IgD-negative memory B cell (primary cell): ENCODE data around the gene DCST2. TPM values are rescaled to one million over a fixed set of nuclear protein-coding genes. Genes with fewer than 3 reads are reported as not detected.

Experiments
- H3K27ac Mint-ChIP-seq, 3 donors: one replicate each; pipeline ENCODE4 v1.8.0; 2020 to 2022; ENCODE audit warnings: mild to moderate bottlenecking in 3 of 3, mixed read lengths in 3 of 3, moderate library complexity in 1 of 3
- H3K27me3 Mint-ChIP-seq: one replicate; pipeline ENCODE4 v1.8.0; 2021; ENCODE audit warnings: mixed read lengths
- H3K36me3 Mint-ChIP-seq: one replicate; pipeline ENCODE4 v1.8.0; 2020; ENCODE audit warnings: mild to moderate bottlenecking, mixed read lengths
- H3K4me1 Mint-ChIP-seq, 3 donors: one replicate each; pipeline ENCODE4 v1.8.0; 2020 to 2022; ENCODE audit warnings: mixed read lengths in 3 of 3, mild to moderate bottlenecking in 1 of 3
- H3K4me3 Mint-ChIP-seq, 4 donors: one replicate each; pipeline ENCODE4 v1.8.0; 2020 to 2022; ENCODE audit warnings: mild to moderate bottlenecking in 4 of 4, mixed read lengths in 4 of 4, moderate library complexity in 3 of 4
- H3K9me3 Mint-ChIP-seq, 3 donors: one replicate each; pipeline ENCODE4 v1.8.0; 2020 to 2021; ENCODE audit warnings: mixed read lengths in 3 of 3, mild to moderate bottlenecking in 1 of 3
- polyA plus RNA-seq: library from polyadenylated mRNA; unstranded; fragments of 300-500 nt; fragmentation: Illumina TruSeq; gene quantifications from one replicate; pipeline ENCODE4 v1.2.3, GENCODE V29; 2021

Gene DCST2
- polyA plus RNA-seq, 1 donor from 2014 or later: not detected

GRCh38 chr1:155073377-155074242, 40.0 kb upstream of the DCST2 start:
- no peaks in the 10 kb centered on the region for H3K9me3 Mint-ChIP-seq
- H3K4me3 Mint-ChIP-seq: peak overlapping the region in 2 of 4 donors; percentile 49
- H3K27ac Mint-ChIP-seq: peak overlapping the region in 1 of 3 donors; percentile 83
- peaks cover 15 to 29% (median 19%) of the 10 kb centered on the region in 3 donors for H3K4me1 Mint-ChIP-seq
- no peaks in the 10 kb centered on the region for H3K27me3 Mint-ChIP-seq
- H3K36me3 Mint-ChIP-seq: peaks cover 3% of the 10 kb centered on the region

- Mint-ChIP-seq H3K27ac (peak overlapping the region in 1 of 3 donors; percentile 92), H3K9me3 (no peaks in the 10 kb centered on the region), H3K4me1 (peaks cover 15 to 29% (median 19%) of the 10 kb centered on the region in 3 donors), H3K36me3 (peaks cover 3% of the 10 kb centered on the region), H3K4me3 (peak overlapping the region in 3 of 4 donors; percentile 49 to 90 (median 86)), H3K27me3 (no peaks in the 10 kb centered on the region)
These were observed 39.1 kb upstream of the DCST2 start for GRCh38 chr1:155072531-155073289.

GRCh38 chr1:155071701-155072100, 38.1 kb upstream of the DCST2 start:
- Mint-ChIP-seq H3K27me3 (no peaks in the 10 kb centered on the region), H3K4me3 (peak overlapping the region; percentile 49 to 90 (median 80)), H3K4me1 (peaks cover 23 to 29% (median 23%) of the 10 kb centered on the region in 3 donors), H3K27ac (peak overlapping the region in 2 of 3 donors; percentile 85 to 92), H3K36me3 (peaks cover 3% of the 10 kb centered on the region), H3K9me3 (no peaks in the 10 kb centered on the region)

GRCh38 chr1:155070721-155071569, 37.4 kb upstream of the DCST2 start:
- peaks cover 3% of the 10 kb centered on the region for H3K36me3 Mint-ChIP-seq
- H3K4me3 Mint-ChIP-seq: peak overlapping the region; percentile 49 to 90 (median 86)
- peaks cover 24 to 26% (median 25%) of the 10 kb centered on the region in 3 donors for H3K4me1 Mint-ChIP-seq
- no peaks in the 10 kb centered on the region for H3K27me3 Mint-ChIP-seq
- H3K27ac Mint-ChIP-seq: peak overlapping the region in 2 of 3 donors; percentile 85 to 92
- H3K9me3 Mint-ChIP-seq: no peaks in the 10 kb centered on the region

GRCh38 chr1:155070158-155070621, 36.6 kb upstream of the DCST2 start:
- no peak overlapping the region for H3K27ac Mint-ChIP-seq
- no peaks in the 10 kb centered on the region for H3K27me3 Mint-ChIP-seq
- no peaks in the 10 kb centered on the region for H3K9me3 Mint-ChIP-seq
- peaks cover 3% of the 10 kb centered on the region for H3K36me3 Mint-ChIP-seq
- peaks cover 24 to 26% (median 25%) of the 10 kb centered on the region in 3 donors for H3K4me1 Mint-ChIP-seq
- H3K4me3 Mint-ChIP-seq: peak overlapping the region in 2 of 4 donors; percentile 49 to 86

- Mint-ChIP-seq H3K9me3 (no peaks in the 10 kb centered on the region), H3K27me3 (no peaks in the 10 kb centered on the region), H3K4me3 (peak overlapping the region in 2 of 4 donors; percentile 29 to 57), H3K36me3 (peaks cover 3% of the 10 kb centered on the region), H3K27ac (peak overlapping the region in 1 of 3 donors; percentile 58), H3K4me1 (peaks cover 24 to 30% (median 28%) of the 10 kb centered on the region in 3 donors)
These were observed 36.1 kb upstream of the DCST2 start for GRCh38 chr1:155069551-155070157.

GRCh38 chr1:155068599-155068998, 35.0 kb upstream of the DCST2 start:
- no peaks in the 10 kb centered on the region for H3K9me3 Mint-ChIP-seq
- peaks cover 25 to 32% (median 29%) of the 10 kb centered on the region in 3 donors for H3K4me1 Mint-ChIP-seq
- H3K27ac Mint-ChIP-seq: peak overlapping the region in 2 of 3 donors; percentile 58 to 67
- peaks cover 3% of the 10 kb centered on the region for H3K36me3 Mint-ChIP-seq
- no peaks in the 10 kb centered on the region for H3K27me3 Mint-ChIP-seq
- peak overlapping the region in 1 of 4 donors; percentile 81 for H3K4me3 Mint-ChIP-seq

GRCh38 chr1:155066777-155067176, 33.2 kb upstream of the DCST2 start:
- peak overlapping the region in 3 of 4 donors; percentile 7 to 56 (median 41) for H3K4me3 Mint-ChIP-seq
- H3K4me1 Mint-ChIP-seq: peaks cover 22 to 29% (median 23%) of the 10 kb centered on the region in 3 donors

GRCh38 chr1:155064832-155065429, 31.4 kb upstream of the DCST2 start:
- Mint-ChIP-seq H3K4me3 (peak overlapping the region; percentile 83 to 97 (median 88)), H3K36me3 (no peaks in the 10 kb centered on the region), H3K9me3 (no peaks in the 10 kb centered on the region), H3K27me3 (no peaks in the 10 kb centered on the region), H3K4me1 (peaks cover 15 to 31% (median 20%) of the 10 kb centered on the region in 3 donors), H3K27ac (peak overlapping the region; percentile 33 to 63 (median 44))

More at GRCh38 chr1:155066777-155067176, 33.2 kb upstream of the DCST2 start:
- H3K9me3 Mint-ChIP-seq: no peaks in the 10 kb centered on the region
- peak overlapping the region in 1 of 3 donors; percentile 81 for H3K27ac Mint-ChIP-seq
- H3K36me3 Mint-ChIP-seq: peaks cover 3% of the 10 kb centered on the region
- H3K27me3 Mint-ChIP-seq: no peaks in the 10 kb centered on the region

GRCh38 chr1:155064111-155064831, 30.7 kb upstream of the DCST2 start:
- H3K27ac Mint-ChIP-seq: peak overlapping the region; percentile 33 to 63 (median 44)
- peaks cover 15 to 31% (median 20%) of the 10 kb centered on the region in 3 donors for H3K4me1 Mint-ChIP-seq
- no peaks in the 10 kb centered on the region for H3K36me3 Mint-ChIP-seq
- no peaks in the 10 kb centered on the region for H3K27me3 Mint-ChIP-seq
- no peaks in the 10 kb centered on the region for H3K9me3 Mint-ChIP-seq
- H3K4me3 Mint-ChIP-seq: peak overlapping the region; percentile 83 to 97 (median 88)

GRCh38 chr1:155063550-155064110, 30.0 kb upstream of the DCST2 start, which contains the start of gene EFNA4:
Gene EFNA4 (plus strand): TSS chr1:155063740. CDS start chr1:155063824, 84 bp downstream.
- H3K4me1 Mint-ChIP-seq: peaks cover 15 to 31% (median 20%) of the 10 kb centered on the region in 3 donors
- H3K27me3 Mint-ChIP-seq: no peaks in the 10 kb centered on the region
- peak within 1 kb of the TSS; percentile 88 to 97 (median 93) for H3K4me3 Mint-ChIP-seq
- peak within 1 kb of the TSS; percentile 33 to 86 (median 69) for H3K27ac Mint-ChIP-seq
- no peaks in the 10 kb centered on the region for H3K9me3 Mint-ChIP-seq
- no peaks in the 10 kb centered on the region for H3K36me3 Mint-ChIP-seq

- no peaks in the 10 kb centered on the region for H3K9me3 Mint-ChIP-seq
- H3K36me3 Mint-ChIP-seq: no peaks in the 10 kb centered on the region
- peak overlapping the region; percentile 28 to 86 (median 69) for H3K27ac Mint-ChIP-seq
- H3K4me1 Mint-ChIP-seq: peaks cover 15 to 31% (median 20%) of the 10 kb centered on the region in 3 donors
- peak overlapping the region; percentile 88 to 95 (median 93) for H3K4me3 Mint-ChIP-seq
- no peaks in the 10 kb centered on the region for H3K27me3 Mint-ChIP-seq
These were observed 29.3 kb upstream of the DCST2 start for GRCh38 chr1:155062702-155063411.
